ENCODE results near the gene CMKLR1. TPM values are rescaled to one million over a fixed set of nuclear protein-coding genes. Genes with fewer than 3 reads are reported as not detected.

Gene CMKLR1
- total RNA-seq, 1 donor from 2014 or later: not detected

DNA sequence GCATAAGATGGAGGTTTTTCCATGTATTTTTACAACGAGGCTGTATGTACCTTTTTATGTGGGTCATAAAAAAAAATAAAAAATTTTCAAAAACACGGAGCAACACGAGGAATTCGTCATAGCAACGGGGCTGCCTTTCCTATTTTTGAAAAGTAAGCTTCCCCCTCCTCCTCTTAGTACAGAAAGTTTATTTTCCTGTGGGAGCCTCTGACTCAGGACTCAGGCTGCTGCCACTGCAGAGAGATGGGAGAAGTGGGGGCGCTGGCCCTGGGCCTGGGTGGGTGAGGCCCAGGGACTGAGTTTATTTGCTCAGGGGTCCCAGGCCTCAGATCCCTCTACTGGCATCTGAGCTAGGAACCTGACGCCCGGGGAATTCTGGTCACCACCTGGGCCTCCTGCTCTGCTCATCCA, 10.2 kb upstream of the CMKLR1 start:
- no peak overlapping the region for H3K27ac Mint-ChIP-seq
- no peaks in the 10 kb centered on the region for H3K4me1 Mint-ChIP-seq (ENCODE audit: low read depth)
- peaks cover 5% of the 10 kb centered on the region for H3K27me3 Mint-ChIP-seq
- H3K36me3 Mint-ChIP-seq (ENCODE audit: insufficient read depth): no peaks in the 10 kb centered on the region
- H3K9me3 Mint-ChIP-seq (ENCODE audit: low read depth): no peaks in the 10 kb centered on the region
- H3K4me3 Mint-ChIP-seq (ENCODE audit: low read depth): no peak overlapping the region
- TF ChIP-seq, protein P1, sequence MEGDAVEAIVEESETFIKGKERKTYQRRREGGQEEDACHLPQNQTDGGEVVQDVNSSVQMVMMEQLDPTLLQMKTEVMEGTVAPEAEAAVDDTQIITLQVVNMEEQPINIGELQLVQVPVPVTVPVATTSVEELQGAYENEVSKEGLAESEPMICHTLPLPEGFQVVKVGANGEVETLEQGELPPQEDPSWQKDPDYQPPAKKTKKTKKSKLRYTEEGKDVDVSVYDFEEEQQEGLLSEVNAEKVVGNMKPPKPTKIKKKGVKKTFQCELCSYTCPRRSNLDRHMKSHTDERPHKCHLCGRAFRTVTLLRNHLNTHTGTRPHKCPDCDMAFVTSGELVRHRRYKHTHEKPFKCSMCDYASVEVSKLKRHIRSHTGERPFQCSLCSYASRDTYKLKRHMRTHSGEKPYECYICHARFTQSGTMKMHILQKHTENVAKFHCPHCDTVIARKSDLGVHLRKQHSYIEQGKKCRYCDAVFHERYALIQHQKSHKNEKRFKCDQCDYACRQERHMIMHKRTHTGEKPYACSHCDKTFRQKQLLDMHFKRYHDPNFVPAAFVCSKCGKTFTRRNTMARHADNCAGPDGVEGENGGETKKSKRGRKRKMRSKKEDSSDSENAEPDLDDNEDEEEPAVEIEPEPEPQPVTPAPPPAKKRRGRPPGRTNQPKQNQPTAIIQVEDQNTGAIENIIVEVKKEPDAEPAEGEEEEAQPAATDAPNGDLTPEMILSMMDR (IDR thresholded peaks at IDR 0.05; ENCODE audit: unreplicated experiment): no peak
- no peak for DNase-seq (ENCODE audit: low spot score, unreplicated experiment)

DNA sequence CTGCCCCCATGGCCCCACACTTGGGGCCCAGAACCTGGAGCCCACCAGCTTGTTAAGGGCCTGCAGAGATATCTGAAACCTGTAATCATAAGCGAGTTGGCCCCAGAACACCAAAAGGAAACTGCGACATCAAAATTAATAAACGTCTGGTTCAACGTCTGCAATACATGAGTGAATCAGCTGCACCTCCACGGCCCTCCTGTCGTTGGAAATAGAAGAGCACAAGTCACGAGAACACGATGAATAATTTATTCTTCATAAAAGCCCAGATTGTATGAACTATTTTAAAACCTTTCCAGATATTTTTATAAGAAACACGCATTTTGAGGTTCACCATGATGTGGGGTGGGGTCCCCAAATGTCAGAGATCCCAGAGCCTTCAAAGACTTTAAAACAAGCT, 9.7 kb upstream of the CMKLR1 start:
- Mint-ChIP-seq H3K4me3 (ENCODE audit: low read depth) (no peak overlapping the region), H3K27ac (no peak overlapping the region), H3K27me3 (peaks cover 5% of the 10 kb centered on the region), H3K9me3 (ENCODE audit: low read depth) (no peaks in the 10 kb centered on the region), H3K4me1 (ENCODE audit: low read depth) (no peaks in the 10 kb centered on the region), H3K36me3 (ENCODE audit: insufficient read depth) (no peaks in the 10 kb centered on the region)
- no peak for DNase-seq (ENCODE audit: low spot score, unreplicated experiment)
- TF ChIP-seq, protein P1 (IDR thresholded peaks at IDR 0.05; ENCODE audit: unreplicated experiment): no peak

DNA sequence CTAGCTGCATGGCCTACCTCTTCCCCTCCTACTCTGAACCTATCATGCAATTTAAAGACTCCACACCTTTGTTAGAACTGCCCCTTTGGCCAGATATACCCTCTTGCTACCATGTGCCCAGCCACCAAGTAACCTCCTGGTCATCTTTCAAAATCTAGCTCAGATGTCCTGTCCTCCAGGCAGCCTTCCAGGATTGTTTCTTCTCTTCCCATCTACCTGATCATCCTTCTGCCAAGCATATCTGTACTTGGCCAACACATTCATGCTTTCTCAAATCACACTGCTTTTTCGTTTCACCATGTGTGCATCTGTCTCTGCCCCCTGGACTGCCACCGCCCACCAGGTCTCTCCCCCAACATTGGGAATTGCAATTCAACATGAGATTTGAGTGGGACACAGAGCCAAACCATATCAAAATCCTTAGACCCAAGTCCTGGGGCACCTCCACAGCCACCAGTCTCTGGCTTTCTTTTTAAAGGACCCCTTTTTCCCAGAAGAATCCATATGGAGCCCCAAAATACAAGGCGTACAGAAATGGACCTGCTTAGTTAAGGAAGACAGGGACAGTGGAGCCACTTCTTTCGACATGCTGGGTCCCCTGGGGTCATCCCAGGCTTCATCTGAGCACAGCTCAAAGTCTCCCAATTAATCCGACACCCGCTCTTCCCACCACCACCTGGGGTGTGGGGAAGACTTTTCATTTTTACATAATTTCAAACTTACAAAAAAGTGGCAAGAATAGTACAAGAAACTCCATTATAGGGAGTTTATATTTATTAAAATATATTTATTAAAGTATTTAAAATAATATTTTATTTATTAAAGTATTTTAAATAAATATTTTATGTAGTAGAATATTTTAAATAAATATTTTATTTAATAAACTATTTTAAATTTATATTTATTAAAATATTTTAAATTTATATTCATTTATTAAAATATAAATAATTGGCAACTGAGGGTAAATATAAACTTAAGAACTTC, 7.9 kb upstream of the CMKLR1 start:
- no peaks in the 10 kb centered on the region for H3K36me3 Mint-ChIP-seq (ENCODE audit: insufficient read depth)
- no peak for DNase-seq (ENCODE audit: low spot score, unreplicated experiment)
- H3K9me3 Mint-ChIP-seq (ENCODE audit: low read depth): no peaks in the 10 kb centered on the region
- H3K27me3 Mint-ChIP-seq: peaks cover 10% of the 10 kb centered on the region
- H3K4me1 Mint-ChIP-seq (ENCODE audit: low read depth): no peaks in the 10 kb centered on the region
- TF ChIP-seq, protein P1 (IDR thresholded peaks at IDR 0.05; ENCODE audit: unreplicated experiment): no peak
- no peak overlapping the region for H3K27ac Mint-ChIP-seq
- no peak overlapping the region for H3K4me3 Mint-ChIP-seq (ENCODE audit: low read depth)

DNA sequence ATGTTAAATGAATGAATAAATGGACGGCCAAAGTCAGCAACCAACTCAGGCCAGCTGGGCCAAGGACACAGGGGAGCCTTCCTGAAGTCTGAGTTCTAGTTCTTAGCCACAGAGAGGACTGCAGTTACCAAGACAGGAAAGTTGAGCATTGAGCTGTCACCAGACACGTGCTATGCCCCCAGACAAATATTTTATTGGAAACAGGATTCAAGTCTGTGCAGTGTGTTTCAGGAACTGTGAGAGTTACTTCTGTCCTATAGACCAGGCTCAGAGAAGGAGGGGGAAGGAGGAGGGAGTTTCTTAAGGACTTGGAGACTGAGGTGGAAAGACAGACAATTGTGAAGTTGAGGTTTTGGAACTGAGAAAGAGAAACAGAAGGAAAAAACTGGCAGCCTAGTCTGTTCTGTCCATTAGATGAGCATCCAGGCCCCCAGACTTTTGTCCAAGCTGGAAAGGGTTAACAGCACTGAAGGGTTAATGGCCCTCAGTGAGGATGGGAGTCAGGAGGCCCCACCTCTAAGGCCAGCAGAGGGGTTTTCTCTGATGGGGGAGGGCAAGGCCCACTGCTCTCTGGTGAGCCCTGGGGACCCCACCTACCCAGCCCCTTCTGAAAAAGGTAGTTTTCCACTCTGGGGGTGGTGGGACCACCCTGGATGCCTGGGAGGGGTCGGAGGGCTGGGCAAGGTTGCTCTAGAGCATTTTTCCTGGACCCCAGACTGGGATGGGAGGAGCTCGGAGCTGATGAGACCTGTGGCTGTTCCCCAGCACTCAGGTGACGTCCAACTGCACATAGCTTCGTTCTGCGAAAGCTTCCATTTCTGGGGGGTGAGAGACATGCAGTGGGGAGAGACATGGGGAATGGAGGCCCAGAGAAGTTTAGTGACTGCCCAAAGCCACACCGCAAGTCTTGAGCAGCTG, 6.9 kb upstream of the CMKLR1 start:
- no peaks in the 10 kb centered on the region for H3K4me1 Mint-ChIP-seq (ENCODE audit: low read depth)
- no peaks in the 10 kb centered on the region for H3K9me3 Mint-ChIP-seq (ENCODE audit: low read depth)
- no peak for DNase-seq (ENCODE audit: low spot score, unreplicated experiment)
- H3K27ac Mint-ChIP-seq: no peak overlapping the region
- no peak overlapping the region for H3K4me3 Mint-ChIP-seq (ENCODE audit: low read depth)
- H3K36me3 Mint-ChIP-seq (ENCODE audit: insufficient read depth): no peaks in the 10 kb centered on the region
- H3K27me3 Mint-ChIP-seq: peaks cover 11% of the 10 kb centered on the region
- TF ChIP-seq, protein P1 (IDR thresholded peaks at IDR 0.05; ENCODE audit: unreplicated experiment): no peak

DNA sequence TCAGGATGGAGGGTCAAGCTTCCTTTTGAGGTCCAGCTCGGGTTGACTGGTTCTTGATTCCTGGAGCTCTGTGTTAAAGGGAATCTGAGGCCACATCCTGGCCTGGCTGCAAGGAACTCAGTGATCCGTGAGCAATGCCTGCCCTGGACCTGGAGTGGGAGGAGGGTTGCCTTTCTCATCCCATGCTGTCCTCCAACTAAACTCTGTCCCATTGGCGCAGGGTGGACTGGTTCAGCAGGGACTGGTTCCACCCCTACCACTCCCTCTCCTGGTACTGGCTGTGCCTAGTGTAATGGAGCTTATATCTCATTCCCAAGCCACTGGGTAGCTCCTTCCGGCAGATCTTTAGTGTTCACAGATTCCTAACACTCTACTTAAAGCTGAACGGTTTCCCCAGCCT, 3.9 kb upstream of the CMKLR1 start:
- DNase-seq (ENCODE audit: low spot score, unreplicated experiment): no peak
- Mint-ChIP-seq H3K27me3 (peaks cover 31% of the 10 kb centered on the region), H3K4me3 (ENCODE audit: low read depth) (no peak overlapping the region), H3K27ac (no peak overlapping the region), H3K9me3 (ENCODE audit: low read depth) (no peaks in the 10 kb centered on the region), H3K4me1 (ENCODE audit: low read depth) (no peaks in the 10 kb centered on the region), H3K36me3 (ENCODE audit: insufficient read depth) (no peaks in the 10 kb centered on the region)
- TF ChIP-seq, protein P1 (IDR thresholded peaks at IDR 0.05; ENCODE audit: unreplicated experiment): no peak

Data from progenitor cell of endocrine pancreas (in vitro differentiated cells).